HG03432 (cell line): ENCODE measurements around the gene SSBP1.
"Not testable (repeated sequence)": the region's sequence is repeated elsewhere in the genome, so short reads cannot be mapped to it uniquely, and the experiment has no call there.

ENCODE experiments used
- ATAC-seq: cut with Tn5 transposase; IDR thresholded peaks from one replicate; pipeline ENCODE4 v1.9.1; 2021; ENCODE audit warnings: mild to moderate bottlenecking, moderate library complexity; ENCODE audit not compliant: unreplicated experiment

The SSBP1 gene, protein sequence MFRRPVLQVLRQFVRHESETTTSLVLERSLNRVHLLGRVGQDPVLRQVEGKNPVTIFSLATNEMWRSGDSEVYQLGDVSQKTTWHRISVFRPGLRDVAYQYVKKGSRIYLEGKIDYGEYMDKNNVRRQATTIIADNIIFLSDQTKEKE

GRCh38 chr7:141737836-141738591 lies at the start of gene SSBP1:
SSBP1 (plus strand) TSS chr7:141738358; CDS start chr7:141739167, 809 bp downstream.
- ATAC-seq: peak; percentile 94

- not testable (repeated sequence) for ATAC-seq
These were observed 48.9 kb upstream of the SSBP1 start for GRCh38 chr7:141689072-141689825.

DNA sequence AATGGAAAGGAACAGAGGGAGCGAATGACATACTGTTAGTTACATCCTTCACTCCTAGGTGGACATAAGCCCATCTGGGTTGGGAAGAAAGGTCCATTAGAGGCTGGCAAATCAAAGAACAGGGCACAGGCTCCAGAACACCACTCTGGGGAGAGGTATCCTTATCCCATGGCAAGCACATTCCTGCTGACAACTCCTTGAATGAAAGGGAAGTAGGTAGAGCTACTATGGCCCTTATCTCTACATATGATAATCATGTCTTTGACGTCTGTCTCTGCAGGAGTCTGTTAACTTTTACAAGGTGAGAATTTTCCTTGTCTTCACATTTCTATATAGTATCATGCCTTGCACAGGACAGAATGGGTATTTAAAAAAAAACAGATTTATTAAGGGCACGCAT lies 46.6 kb upstream of the SSBP1 start:
- ATAC-seq: no peak

DNA sequence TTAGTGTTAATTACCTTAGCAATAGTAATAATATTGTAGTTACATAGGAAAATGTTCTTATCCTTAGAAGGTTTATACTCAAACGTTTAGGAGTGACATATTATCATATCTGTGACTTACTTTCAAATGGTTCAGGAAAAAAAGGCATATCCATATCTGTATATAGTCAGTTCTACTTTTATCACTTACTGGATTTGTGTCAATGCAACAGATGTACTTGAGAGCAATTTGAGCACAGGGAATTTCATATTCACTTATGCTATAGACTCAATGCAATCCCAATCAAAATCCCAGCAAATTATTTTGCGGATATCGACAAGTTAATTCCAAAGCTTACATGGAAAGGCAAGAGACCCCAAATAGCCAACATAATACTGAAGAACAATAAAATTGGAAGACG lies 46.2 kb upstream of the SSBP1 start:
- ATAC-seq: no peak

- ATAC-seq: no peak
These were observed 45.1 kb upstream of the SSBP1 start for GRCh38 chr7:141693082-141693481.

DNA sequence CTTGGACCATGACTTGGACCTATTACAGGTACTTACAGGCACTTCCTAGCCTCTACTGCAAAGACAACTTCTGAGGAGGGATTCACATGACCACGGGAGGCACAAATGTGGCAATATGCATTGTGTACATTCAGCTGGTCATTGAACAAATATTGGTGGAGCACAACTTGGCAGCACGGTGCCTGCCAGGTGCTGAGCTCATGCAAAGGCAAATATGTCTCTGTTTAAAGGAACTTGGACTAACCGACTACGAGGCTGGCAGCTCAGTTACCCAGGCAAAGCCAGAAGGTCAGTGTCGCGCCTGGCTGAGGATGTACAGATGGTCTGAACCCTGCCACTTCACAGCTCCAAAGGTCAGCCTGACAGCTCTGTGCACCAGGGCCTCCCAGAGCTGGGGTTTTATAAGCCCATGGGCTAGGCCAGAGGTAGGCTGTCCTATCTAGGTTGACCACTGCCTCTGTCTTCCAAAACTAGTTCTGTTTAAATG lies 42.3 kb upstream of the SSBP1 start:
- ATAC-seq: no peak

GRCh38 chr7:141696348-141696747 lies 41.8 kb upstream of the SSBP1 start:
- ATAC-seq: no peak

DNA sequence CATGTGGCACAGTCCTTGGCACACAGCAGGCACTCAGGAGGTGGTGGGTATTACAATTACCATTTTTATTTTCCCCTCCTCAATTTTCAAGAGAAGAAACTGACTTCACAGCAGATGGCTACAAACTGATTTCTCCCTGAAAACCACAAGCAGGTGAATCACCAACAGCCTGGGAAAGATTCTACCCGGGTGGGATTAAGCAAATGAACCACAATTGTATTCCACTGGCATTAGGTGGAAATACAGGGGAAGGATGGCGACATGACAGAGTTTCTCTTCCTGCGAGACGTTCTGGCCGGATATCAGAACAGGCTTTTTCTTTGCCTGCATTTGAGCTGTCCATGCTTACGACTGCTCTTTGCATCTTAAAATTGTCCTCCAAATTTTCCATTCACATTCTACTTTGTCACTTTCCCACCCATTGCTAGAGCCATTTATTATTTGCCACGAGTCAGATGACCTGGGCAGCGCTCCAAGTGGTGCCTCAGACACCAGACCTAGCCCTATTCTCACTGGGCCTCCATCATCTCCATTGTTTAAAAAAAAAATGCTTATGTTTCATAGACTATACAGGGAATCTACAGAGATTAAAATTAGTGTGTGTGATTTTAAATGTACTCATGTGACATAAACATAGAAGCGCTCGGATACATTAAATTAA lies 40.8 kb upstream of the SSBP1 start:
- no peak for ATAC-seq

GRCh38 chr7:141698247-141699015 lies 39.7 kb upstream of the SSBP1 start:
- no peak for ATAC-seq

GRCh38 chr7:141699860-141700259 lies 38.3 kb upstream of the SSBP1 start:
- ATAC-seq: no peak

- no peak for ATAC-seq
These were observed 37.8 kb upstream of the SSBP1 start for GRCh38 chr7:141700296-141700847.

DNA sequence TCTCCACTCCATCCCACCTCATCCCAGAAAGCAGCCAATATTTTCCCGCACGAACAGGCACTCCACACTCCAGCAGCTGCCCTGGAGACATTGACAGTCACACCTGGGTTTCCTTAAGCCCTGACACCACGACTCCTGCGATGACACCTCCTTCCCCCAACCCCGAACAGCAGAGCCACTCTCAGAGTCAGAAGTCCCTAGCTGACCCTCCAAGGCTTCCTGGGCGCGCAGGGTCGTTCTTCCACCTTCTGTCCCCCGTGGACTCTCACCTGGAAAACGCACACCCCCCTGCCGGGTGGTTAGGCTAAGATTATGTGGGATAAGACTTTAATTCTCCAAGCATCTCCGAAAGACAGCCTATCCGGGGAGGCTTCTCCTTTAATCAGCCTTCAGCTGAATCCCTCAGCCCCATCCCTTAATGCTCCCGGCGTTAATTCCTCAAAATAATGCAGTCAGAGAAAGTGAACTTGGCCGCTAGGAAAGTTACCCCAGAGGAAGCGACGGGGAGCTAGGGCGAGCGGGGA lies 37.2 kb upstream of the SSBP1 start:
- ATAC-seq: no peak

- peak; percentile 83 for ATAC-seq
These were observed 36.6 kb upstream of the SSBP1 start for GRCh38 chr7:141701489-141702046.

DNA sequence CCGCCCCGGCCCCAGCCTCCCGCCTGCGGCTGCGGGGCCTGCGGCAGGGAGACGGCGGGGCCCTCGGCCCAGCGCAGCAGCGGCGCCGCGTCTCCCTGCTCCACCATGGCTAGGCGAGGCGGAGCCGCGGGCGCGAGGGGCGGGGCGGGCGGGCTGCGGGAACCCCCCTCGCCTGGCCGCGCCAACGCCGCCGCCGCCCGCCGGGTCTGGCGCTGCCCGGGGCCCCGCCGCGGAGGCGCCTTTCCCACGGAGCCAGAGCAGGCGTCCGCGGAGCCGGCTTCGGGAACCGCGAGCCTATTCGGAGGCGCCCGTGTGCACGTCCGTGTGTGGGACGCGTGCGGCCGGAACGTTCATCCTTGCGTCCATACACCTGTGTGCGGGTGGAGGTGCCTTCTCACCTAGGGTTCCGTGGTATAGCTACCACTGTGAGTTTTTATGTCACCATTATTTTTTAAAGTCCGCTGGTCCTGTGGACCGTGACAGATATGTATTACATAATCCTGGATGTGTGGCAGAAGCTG lies 36.1 kb upstream of the SSBP1 start, which contains the start of gene DENND11:
TSS of gene DENND11 (minus strand) at position 120 of the 521 bp plus-strand sequence. CDS start at position 107, 13 bp downstream.
- ATAC-seq: peak; percentile 83

GRCh38 chr7:141702892-141703291 lies 35.3 kb upstream of the SSBP1 start:
- ATAC-seq: no peak

GRCh38 chr7:141704112-141704511 lies 34.0 kb upstream of the SSBP1 start:
- ATAC-seq: no peak

DNA sequence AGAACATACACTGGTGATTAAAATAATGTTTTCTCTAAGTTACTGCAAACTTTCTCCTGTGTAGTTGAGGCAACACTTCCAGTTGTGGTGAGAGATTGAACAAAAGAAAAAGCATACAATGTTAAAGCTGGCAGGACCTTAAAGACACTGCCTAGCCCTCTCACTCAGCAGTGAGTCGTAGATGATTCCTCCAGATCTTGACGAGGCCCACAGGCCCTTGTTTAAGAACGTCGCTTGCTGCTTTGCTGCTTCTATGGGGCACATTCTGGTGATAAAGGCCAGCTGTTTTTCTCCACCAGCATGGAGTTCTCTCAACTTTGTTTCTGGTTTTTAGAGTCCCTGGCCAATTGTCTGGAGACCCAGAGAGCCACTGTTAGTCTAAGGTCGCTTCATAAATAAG lies 33.4 kb upstream of the SSBP1 start:
- ATAC-seq: no peak

DNA sequence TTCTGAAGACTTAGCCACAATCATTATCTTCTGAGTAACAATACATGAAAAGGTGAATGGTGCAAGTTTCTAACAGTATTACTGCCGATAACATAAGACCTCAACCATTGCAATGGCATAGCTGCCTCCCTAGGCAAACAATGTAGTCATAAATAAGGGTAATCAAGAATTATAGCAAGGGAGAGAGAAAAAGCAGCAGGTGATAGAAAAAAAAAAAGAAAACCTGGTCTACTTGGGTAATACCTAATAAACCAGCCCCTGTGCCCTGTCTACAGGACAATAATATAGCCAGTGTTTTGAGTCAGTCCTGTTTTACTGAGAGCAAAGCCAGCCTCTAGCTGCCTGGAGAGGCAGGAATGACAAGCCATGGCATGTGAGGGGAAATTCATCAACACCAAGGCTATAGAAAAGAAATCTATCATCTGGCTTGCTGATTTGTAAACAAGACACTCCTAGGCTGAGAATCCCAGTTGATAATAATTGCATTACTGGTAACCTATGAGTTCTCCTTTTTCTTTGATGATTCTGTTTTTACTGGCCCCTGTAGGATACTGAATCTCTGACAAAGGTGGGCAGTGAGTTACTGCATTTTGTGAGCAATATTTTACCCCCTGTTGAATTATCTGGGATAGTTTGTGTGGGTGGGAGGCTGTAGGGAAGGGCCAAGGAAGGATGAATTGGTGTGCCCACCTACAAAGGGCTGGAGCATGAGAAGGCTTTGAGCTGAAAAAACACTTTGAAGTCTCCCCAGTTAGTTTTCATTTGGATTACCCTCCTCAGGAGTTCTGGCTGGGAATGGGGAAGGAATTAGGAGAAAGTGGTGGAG lies 31.7 kb upstream of the SSBP1 start:
- ATAC-seq: no peak
